GM12878 (cell line): ENCODE data around the gene RFC3. TPM values are rescaled to one million over a fixed set of nuclear protein-coding genes. Genes with fewer than 3 reads are reported as not detected.
A peak's percentile ranks its signal among the peaks of the same experiment; 100 is the strongest.

Experiments used
- KDM1A ChIP-seq: fragments of 200-600 bp; sonication (generic); IDR thresholded peaks from 2 replicates; pipeline ENCODE4 v1.6.1; 2016; ENCODE audit warnings: borderline replicate concordance
- KLF5 ChIP-seq: fragments of 450-650 bp; IDR thresholded peaks from 2 replicates; pipeline ENCODE4 v1.6.1; 2014; ENCODE audit warnings: mild to moderate bottlenecking; ENCODE audit not compliant: partially characterized antibody
- MXI1 ChIP-seq: fragments of 150-350 bp; IDR thresholded peaks from 2 replicates; pipeline ENCODE4 v1.6.1; 2011; ENCODE audit warnings: low read depth, mild to moderate bottlenecking, inconsistent platforms, low read length, improper control_type of control experiment
- POLR2A ChIP-seq: IDR thresholded peaks from 2 replicates; pipeline ENCODE4 v1.6.1; 2011; ENCODE audit warnings: low read depth, mild to moderate bottlenecking, low read length
- RCOR1 ChIP-seq: conservative IDR thresholded peaks from 2 replicates; pipeline ENCODE4 v1.6.1; 2012; ENCODE audit warnings: low read depth, low read length, improper control_type of control experiment
- YY1 ChIP-seq: IDR thresholded peaks from 2 replicates; pipeline ENCODE4 v1.6.1; 2011; ENCODE audit warnings: low read depth, mild to moderate bottlenecking, low read length
- polyA plus RNA-seq, 11 experiments: library from polyadenylated mRNA; depleted of rRNA in 4 of 11; unstranded in 6 of 11; stranded (reverse) in 5 of 11; fragments of >200 nt; fragmentation: Nextera tagmentation in 4 of 11; fragmentation: Illumina TruSeq in 1 of 11; extraction: Ambion mirVana in 4 of 11; extraction: Trizol in 1 of 11; gene quantifications; 1 replicate in 1 of 11; 2 replicates in 10 of 11; pipeline versions ENCODE4 v1.2.1 to v1.2.3, GENCODE V29; 2011 to 2016; ENCODE audit warnings: inconsistent platforms in 2 of 11, missing spikeins in 2 of 11, low read depth in 1 of 11
- total RNA-seq, 4 experiments: library from RNA; depleted of rRNA in 3 of 4; stranded (reverse); fragments of >200 nt in 3 of 4; fragmentation: Illumina TruSeq in 1 of 4; extraction: Trizol in 1 of 4; gene quantifications; 2 replicates each; pipeline versions ENCODE4 v1.2.1 to v1.2.3, GENCODE V29; 2013 to 2021
- TF ChIP-seq, protein P1 (sequence below): IDR thresholded peaks from 2 replicates; pipeline ENCODE4 v1.6.1; 2012; ENCODE audit warnings: low read length, inconsistent platforms
- TF ChIP-seq, protein P2 (sequence below): fragments of 450-650 bp; IDR thresholded peaks from 2 replicates; pipeline ENCODE4 v1.6.1; 2018; ENCODE audit warnings: mild to moderate bottlenecking, low read depth, moderate library complexity; ENCODE audit not compliant: partially characterized antibody
- TF ChIP-seq, protein P3 (sequence below): IDR thresholded peaks from 2 replicates; pipeline ENCODE4 v1.6.1; 2012; ENCODE audit warnings: low read depth, low read length, improper control_type of control experiment
- TF ChIP-seq, protein P4 (sequence below): fragments of 450-650 bp; IDR thresholded peaks from 2 replicates; pipeline ENCODE4 v1.6.1; 2016; ENCODE audit warnings: mild to moderate bottlenecking, moderate library complexity, borderline replicate concordance
- TF ChIP-seq, protein P5 (sequence below): fragments of 450-650 bp; formaldehyde crosslinking; IDR thresholded peaks from 2 replicates; pipeline ENCODE4 v1.4.0; 2020; ENCODE audit warnings: mild to moderate bottlenecking, moderate library complexity

RFC3 gene
- total and polyA plus RNA-seq, 10 of the 15 experiments (the other 5 are each of a cell fraction or from before 2014, with no cell fraction given): 57.6 to 98.9 (median 81.3) TPM

DNA sequence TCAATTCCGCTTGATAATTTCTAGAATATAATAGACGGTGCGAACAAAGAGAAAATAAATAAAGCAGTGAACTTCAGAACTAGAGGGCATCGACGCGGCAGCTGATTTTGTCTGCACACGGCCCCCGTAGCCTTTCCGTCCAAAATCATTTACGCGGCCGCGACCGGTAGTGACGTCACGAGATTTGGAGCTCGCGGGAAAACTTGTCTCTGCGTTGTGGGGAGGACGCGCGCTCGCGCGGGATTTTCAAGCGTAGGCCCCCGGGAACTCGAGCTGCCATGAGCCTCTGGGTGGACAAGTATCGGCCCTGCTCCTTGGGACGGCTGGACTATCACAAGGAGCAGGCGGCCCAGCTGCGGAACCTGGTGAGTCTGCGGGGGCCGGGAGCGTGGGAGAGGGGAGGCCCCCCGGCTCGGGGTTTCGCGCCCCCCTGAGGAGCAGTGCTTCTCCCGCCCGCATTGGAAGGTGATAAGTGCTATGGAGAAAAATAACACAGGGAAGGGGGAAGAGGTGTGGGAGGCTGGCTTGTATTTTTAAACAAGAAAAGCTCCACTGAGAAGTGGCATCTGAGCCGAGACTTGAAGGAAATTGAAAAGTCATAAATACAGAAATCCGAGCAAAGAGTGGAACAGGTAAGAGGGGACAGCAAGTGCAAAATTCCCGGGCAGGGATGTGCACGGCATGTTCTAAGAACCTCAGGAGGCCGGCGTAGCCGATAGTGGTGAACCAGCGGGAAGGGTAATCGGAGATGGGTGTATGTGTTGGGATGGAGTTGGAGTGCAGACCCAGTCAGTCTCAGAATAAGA lies at the start of gene RFC3 (continued):
- TF ChIP-seq, protein P1, sequence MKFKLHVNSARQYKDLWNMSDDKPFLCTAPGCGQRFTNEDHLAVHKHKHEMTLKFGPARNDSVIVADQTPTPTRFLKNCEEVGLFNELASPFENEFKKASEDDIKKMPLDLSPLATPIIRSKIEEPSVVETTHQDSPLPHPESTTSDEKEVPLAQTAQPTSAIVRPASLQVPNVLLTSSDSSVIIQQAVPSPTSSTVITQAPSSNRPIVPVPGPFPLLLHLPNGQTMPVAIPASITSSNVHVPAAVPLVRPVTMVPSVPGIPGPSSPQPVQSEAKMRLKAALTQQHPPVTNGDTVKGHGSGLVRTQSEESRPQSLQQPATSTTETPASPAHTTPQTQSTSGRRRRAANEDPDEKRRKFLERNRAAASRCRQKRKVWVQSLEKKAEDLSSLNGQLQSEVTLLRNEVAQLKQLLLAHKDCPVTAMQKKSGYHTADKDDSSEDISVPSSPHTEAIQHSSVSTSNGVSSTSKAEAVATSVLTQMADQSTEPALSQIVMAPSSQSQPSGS: peak; percentile 95
- TF ChIP-seq, protein P2, sequence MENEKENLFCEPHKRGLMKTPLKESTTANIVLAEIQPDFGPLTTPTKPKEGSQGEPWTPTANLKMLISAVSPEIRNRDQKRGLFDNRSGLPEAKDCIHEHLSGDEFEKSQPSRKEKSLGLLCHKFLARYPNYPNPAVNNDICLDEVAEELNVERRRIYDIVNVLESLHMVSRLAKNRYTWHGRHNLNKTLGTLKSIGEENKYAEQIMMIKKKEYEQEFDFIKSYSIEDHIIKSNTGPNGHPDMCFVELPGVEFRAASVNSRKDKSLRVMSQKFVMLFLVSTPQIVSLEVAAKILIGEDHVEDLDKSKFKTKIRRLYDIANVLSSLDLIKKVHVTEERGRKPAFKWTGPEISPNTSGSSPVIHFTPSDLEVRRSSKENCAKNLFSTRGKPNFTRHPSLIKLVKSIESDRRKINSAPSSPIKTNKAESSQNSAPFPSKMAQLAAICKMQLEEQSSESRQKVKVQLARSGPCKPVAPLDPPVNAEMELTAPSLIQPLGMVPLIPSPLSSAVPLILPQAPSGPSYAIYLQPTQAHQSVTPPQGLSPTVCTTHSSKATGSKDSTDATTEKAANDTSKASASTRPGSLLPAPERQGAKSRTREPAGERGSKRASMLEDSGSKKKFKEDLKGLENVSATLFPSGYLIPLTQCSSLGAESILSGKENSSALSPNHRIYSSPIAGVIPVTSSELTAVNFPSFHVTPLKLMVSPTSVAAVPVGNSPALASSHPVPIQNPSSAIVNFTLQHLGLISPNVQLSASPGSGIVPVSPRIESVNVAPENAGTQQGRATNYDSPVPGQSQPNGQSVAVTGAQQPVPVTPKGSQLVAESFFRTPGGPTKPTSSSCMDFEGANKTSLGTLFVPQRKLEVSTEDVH: peak; percentile 99
- TF ChIP-seq, protein P3, sequence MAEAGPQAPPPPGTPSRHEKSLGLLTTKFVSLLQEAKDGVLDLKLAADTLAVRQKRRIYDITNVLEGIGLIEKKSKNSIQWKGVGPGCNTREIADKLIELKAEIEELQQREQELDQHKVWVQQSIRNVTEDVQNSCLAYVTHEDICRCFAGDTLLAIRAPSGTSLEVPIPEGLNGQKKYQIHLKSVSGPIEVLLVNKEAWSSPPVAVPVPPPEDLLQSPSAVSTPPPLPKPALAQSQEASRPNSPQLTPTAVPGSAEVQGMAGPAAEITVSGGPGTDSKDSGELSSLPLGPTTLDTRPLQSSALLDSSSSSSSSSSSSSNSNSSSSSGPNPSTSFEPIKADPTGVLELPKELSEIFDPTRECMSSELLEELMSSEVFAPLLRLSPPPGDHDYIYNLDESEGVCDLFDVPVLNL: peak; percentile 99
- TF ChIP-seq, protein P4, sequence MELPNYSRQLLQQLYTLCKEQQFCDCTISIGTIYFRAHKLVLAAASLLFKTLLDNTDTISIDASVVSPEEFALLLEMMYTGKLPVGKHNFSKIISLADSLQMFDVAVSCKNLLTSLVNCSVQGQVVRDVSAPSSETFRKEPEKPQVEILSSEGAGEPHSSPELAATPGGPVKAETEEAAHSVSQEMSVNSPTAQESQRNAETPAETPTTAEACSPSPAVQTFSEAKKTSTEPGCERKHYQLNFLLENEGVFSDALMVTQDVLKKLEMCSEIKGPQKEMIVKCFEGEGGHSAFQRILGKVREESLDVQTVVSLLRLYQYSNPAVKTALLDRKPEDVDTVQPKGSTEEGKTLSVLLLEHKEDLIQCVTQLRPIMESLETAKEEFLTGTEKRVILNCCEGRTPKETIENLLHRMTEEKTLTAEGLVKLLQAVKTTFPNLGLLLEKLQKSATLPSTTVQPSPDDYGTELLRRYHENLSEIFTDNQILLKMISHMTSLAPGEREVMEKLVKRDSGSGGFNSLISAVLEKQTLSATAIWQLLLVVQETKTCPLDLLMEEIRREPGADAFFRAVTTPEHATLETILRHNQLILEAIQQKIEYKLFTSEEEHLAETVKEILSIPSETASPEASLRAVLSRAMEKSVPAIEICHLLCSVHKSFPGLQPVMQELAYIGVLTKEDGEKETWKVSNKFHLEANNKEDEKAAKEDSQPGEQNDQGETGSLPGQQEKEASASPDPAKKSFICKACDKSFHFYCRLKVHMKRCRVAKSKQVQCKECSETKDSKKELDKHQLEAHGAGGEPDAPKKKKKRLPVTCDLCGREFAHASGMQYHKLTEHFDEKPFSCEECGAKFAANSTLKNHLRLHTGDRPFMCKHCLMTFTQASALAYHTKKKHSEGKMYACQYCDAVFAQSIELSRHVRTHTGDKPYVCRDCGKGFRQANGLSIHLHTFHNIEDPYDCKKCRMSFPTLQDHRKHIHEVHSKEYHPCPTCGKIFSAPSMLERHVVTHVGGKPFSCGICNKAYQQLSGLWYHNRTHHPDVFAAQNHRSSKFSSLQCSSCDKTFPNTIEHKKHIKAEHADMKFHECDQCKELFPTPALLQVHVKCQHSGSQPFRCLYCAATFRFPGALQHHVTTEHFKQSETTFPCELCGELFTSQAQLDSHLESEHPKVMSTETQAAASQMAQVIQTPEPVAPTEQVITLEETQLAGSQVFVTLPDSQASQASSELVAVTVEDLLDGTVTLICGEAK: peak; percentile 86
- peak; percentile 89 for TF ChIP-seq POLR2A
- TF ChIP-seq MXI1: peak; percentile 98
- peak; percentile 59 for TF ChIP-seq KLF5
- TF ChIP-seq, protein P5, sequence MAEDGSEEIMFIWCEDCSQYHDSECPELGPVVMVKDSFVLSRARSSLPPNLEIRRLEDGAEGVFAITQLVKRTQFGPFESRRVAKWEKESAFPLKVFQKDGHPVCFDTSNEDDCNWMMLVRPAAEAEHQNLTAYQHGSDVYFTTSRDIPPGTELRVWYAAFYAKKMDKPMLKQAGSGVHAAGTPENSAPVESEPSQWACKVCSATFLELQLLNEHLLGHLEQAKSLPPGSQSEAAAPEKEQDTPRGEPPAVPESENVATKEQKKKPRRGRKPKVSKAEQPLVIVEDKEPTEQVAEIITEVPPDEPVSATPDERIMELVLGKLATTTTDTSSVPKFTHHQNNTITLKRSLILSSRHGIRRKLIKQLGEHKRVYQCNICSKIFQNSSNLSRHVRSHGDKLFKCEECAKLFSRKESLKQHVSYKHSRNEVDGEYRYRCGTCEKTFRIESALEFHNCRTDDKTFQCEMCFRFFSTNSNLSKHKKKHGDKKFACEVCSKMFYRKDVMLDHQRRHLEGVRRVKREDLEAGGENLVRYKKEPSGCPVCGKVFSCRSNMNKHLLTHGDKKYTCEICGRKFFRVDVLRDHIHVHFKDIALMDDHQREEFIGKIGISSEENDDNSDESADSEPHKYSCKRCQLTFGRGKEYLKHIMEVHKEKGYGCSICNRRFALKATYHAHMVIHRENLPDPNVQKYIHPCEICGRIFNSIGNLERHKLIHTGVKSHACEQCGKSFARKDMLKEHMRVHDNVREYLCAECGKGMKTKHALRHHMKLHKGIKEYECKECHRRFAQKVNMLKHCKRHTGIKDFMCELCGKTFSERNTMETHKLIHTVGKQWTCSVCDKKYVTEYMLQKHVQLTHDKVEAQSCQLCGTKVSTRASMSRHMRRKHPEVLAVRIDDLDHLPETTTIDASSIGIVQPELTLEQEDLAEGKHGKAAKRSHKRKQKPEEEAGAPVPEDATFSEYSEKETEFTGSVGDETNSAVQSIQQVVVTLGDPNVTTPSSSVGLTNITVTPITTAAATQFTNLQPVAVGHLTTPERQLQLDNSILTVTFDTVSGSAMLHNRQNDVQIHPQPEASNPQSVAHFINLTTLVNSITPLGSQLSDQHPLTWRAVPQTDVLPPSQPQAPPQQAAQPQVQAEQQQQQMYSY (CRISPR knock-in tag): no peak
- no peak for TF ChIP-seq KDM1A
- TF ChIP-seq YY1: peak; percentile 73
- no peak; the same call in 1 of the 2 replicates for TF ChIP-seq RCOR1
